PC-9 (cell line): Measurements from ENCODE around the gene CBY3. TPM values are rescaled to one million over a fixed set of nuclear protein-coding genes. Genes with fewer than 3 reads are reported as not detected.
"Not testable (repeated sequence)": the region's sequence is repeated elsewhere in the genome, so short reads cannot be mapped to it uniquely, and the experiment has no call there.

Experiments
- BruUV-seq: library from RNA; stranded (reverse); fragments of 400-500 nt; replicated peaks from 2 replicates; lab custom pipeline; 2021; lab: Mats Ljungman, UMichigan
- CTCF ChIA-PET: fragments of 300-600 bp; sonication (Branson Sonifier 250); formaldehyde crosslinking; loops from one replicate; lab custom pipeline; 2022; ENCODE audit warnings: antibody characterized with exemption; lab: Charles Lee
- POLR2A ChIA-PET: fragments of 300-600 bp; sonication (Branson Sonifier 250); formaldehyde crosslinking; loops from one replicate; lab custom pipeline; 2022; ENCODE audit warnings: antibody characterized with exemption; ENCODE audit not compliant: unreplicated experiment; lab: Charles Lee
- DNase-seq, 2 experiments: peaks; one replicate each; pipeline versions ENCODE4 v3.0.0 to v3.0.0-alpha.2; 2015 to 2022; ENCODE audit warnings: mixed read lengths in 1 of 2
- H2AFZ ChIP-seq: fragments of 200-600 bp; sonication (generic); 2 replicates; pipeline ENCODE4 v1.8.1; 2017; ENCODE audit warnings: antibody characterized with exemption
- H3F3A ChIP-seq: fragments of 200-600 bp; sonication (generic); 2 replicates; pipeline ENCODE4 v1.8.1; 2017; ENCODE audit warnings: antibody characterized with exemption, mild to moderate bottlenecking, low read depth; ENCODE audit not compliant: insufficient read depth
- H3K27ac ChIP-seq: fragments of 200-600 bp; sonication (generic); 2 replicates; pipeline ENCODE4 v1.6.1; 2016; ENCODE audit warnings: mixed run types
- H3K27me3 ChIP-seq: fragments of 200-600 bp; sonication (generic); 2 replicates; pipeline ENCODE4 v1.6.1; 2016; ENCODE audit warnings: low read depth, mixed run types; ENCODE audit not compliant: insufficient read depth
- H3K36me3 ChIP-seq: fragments of 200-600 bp; sonication (generic); 2 replicates; pipeline ENCODE4 v1.6.1; 2016; ENCODE audit warnings: low read depth, mixed run types
- H3K4me1 ChIP-seq: fragments of 200-600 bp; sonication (generic); replicated peaks from 2 replicates; pipeline ENCODE4 v1.6.1; 2016; ENCODE audit warnings: mixed run types; ENCODE audit not compliant: insufficient read depth
- H3K4me2 ChIP-seq: fragments of 200-600 bp; sonication (generic); 2 replicates; pipeline ENCODE4 v1.6.1; 2017; ENCODE audit warnings: mixed run types
- H3K4me3 ChIP-seq: fragments of 200-600 bp; sonication (generic); 2 replicates; pipeline ENCODE4 v1.6.1; 2016; ENCODE audit warnings: mixed run types
- H3K79me2 ChIP-seq: fragments of 200-600 bp; sonication (generic); 2 replicates; pipeline ENCODE4 v1.6.1; 2017; ENCODE audit warnings: low read depth, mixed run types
- H3K9me2 ChIP-seq: fragments of 200-600 bp; sonication (generic); 2 replicates; pipeline ENCODE4 v1.8.1; 2017; ENCODE audit warnings: mild to moderate bottlenecking; ENCODE audit not compliant: insufficient read depth
- H3K9me3 ChIP-seq: fragments of 200-600 bp; sonication (generic); 2 replicates; pipeline ENCODE4 v1.8.1; 2016; ENCODE audit warnings: low read depth; ENCODE audit not compliant: insufficient read depth
- H4K20me1 ChIP-seq: fragments of 200-600 bp; sonication (generic); 2 replicates; pipeline ENCODE4 v1.8.1; 2017; ENCODE audit not compliant: insufficient read depth
- EZH2 ChIP-seq: fragments of 200-600 bp; sonication (generic); IDR thresholded peaks from 2 replicates; pipeline ENCODE4 v1.8.0; 2017; ENCODE audit warnings: antibody characterized with exemption, low read depth
- intact Hi-C: fragments of 100-400 bp; cut with micrococcal nuclease; formaldehyde crosslinking; loops from one replicate; pipeline ENCODE4 v1.10.0; 2022; ENCODE audit not compliant: unreplicated experiment
- total RNA-seq: library from RNA; stranded (reverse); gene quantifications from 2 replicates; pipeline ENCODE4 v1.2.3, GENCODE V29; 2021
- TF ChIP-seq, protein P1 (sequence below): fragments of 200-600 bp; sonication (generic); conservative IDR thresholded peaks from 2 replicates; pipeline ENCODE4 v1.6.1; 2017; ENCODE audit warnings: mixed run types, antibody characterized with exemption, mild to moderate bottlenecking, moderate library complexity

CBY3 gene
- total RNA-seq, 1 experiment from 2014 or later: not detected

DNA sequence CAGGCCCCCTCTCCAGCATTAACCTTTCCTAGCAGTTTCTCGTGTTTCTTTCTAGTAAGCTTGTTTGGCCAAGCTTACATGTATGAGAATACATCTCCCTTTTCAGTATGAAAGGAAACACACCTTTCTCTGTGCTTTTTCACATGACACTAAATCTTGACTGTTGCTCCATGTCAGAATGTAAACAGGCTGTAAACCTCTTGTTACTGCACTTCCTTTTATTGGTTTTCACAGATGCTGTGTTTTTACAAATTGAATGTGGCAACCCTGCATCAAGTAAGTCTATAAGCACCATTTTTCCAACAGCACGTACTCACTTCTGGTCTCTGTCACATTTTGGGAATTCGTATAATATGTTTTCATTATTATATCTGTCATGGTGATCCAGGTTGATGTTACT, 15.8 kb upstream of the CBY3 start:
- DNase-seq: no peak
- H3K36me3 ChIP-seq: no peaks in the 10 kb centered on the region
- BruUV-seq: no TSS peak
- CTCF ChIA-PET: interaction anchor here (0.6 kb wide), 1 partner anchor 64 kb away, joined by 4 read pairs; no protein-coding TSS in a partner anchor
- peaks cover 25% of the 10 kb centered on the region for H3K4me1 ChIP-seq
- no peaks in the 10 kb centered on the region for H3K9me3 ChIP-seq
- H4K20me1 ChIP-seq: peaks cover 19% of the 10 kb centered on the region
- POLR2A ChIA-PET: no interaction called here
- intact Hi-C loops: no loop called here
- no peak overlapping the region for H2AFZ ChIP-seq
- H3K27ac ChIP-seq: no peak overlapping the region
- peaks cover 34% of the 10 kb centered on the region for H3K79me2 ChIP-seq
- no peak overlapping the region for H3K4me3 ChIP-seq
- H3K4me2 ChIP-seq: peak overlapping the region; percentile 90; the same call in 1 of the 2 replicates
- H3K9me2 ChIP-seq: no peaks in the 10 kb centered on the region
- H3F3A ChIP-seq: no peaks in the 10 kb centered on the region; the same call in 1 of the 2 replicates
- H3K27me3 ChIP-seq: no peaks in the 10 kb centered on the region
- TF ChIP-seq EZH2: no peak
- TF ChIP-seq, protein P1, sequence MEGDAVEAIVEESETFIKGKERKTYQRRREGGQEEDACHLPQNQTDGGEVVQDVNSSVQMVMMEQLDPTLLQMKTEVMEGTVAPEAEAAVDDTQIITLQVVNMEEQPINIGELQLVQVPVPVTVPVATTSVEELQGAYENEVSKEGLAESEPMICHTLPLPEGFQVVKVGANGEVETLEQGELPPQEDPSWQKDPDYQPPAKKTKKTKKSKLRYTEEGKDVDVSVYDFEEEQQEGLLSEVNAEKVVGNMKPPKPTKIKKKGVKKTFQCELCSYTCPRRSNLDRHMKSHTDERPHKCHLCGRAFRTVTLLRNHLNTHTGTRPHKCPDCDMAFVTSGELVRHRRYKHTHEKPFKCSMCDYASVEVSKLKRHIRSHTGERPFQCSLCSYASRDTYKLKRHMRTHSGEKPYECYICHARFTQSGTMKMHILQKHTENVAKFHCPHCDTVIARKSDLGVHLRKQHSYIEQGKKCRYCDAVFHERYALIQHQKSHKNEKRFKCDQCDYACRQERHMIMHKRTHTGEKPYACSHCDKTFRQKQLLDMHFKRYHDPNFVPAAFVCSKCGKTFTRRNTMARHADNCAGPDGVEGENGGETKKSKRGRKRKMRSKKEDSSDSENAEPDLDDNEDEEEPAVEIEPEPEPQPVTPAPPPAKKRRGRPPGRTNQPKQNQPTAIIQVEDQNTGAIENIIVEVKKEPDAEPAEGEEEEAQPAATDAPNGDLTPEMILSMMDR: no peak

DNA sequence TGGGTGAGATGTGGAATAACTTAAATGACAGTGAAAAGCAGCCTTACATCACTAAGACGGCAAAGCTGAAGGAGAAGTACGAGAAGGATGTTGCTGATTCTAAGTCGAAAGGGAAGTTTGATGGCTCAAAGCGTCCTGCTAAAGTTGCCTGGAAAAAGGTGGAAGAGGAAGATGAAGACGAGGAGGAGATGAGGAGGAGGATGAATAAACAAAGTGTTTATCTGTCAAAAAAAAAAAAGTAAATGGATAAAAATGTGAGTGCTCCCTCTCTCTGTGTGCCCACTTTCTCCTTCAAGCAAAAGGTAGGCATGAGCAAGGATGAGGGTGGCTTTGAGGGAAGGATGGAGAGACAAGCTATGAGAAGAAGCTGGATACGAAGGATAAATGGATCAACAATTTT, 13.7 kb upstream of the CBY3 start:
- DNase-seq: no peak
- Histone ChIP-seq H3K4me1 (peaks cover 16% of the 10 kb centered on the region), H3K79me2 (peaks cover 13% of the 10 kb centered on the region), H3K27me3 (no peaks in the 10 kb centered on the region), H4K20me1 (no peaks in the 10 kb centered on the region), H3K4me2 (no peak overlapping the region), H2AFZ (no peak overlapping the region), H3K9me3 (no peaks in the 10 kb centered on the region), H3F3A (no peaks in the 10 kb centered on the region; the same call in 1 of the 2 replicates), H3K36me3 (no peaks in the 10 kb centered on the region), H3K27ac (no peak overlapping the region), H3K4me3 (no peak overlapping the region), H3K9me2 (no peaks in the 10 kb centered on the region)
- TF ChIP-seq, protein P1: no peak
- no peak for TF ChIP-seq EZH2
- POLR2A ChIA-PET: interaction anchor here (0.6 to 0.7 kb wide), 2 partner anchors 13 to 19 kb away, joined by 6 to 10 read pairs; no protein-coding TSS in a partner anchor
- CTCF ChIA-PET: interaction anchor here (0.6 kb wide), 1 partner anchor 9 kb away, joined by 6 read pairs; no protein-coding TSS in a partner anchor
- BruUV-seq: no TSS peak
- intact Hi-C loops: no loop called here

DNA sequence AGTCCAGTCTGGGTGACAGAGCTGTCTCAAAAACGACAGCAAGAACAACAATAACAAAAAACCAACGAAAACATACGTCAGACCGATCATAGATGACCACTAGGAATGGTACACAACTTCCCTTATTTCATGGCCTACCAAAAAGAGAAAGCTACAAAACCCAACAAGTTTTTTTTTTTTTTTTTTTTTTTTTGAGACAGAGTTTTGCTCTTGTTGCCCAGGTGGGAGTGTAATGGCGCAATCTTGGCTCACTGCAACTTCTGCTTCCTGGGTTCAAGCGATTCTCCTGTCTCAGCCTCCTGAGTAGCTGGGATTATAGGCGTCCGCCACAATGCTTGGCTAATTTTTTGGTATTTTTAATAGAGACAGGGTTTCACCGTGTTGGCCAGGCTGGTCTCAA, 8.4 kb upstream of the CBY3 start:
- H4K20me1 ChIP-seq, H2AFZ ChIP-seq, H3K4me3 ChIP-seq, DNase-seq, H3F3A ChIP-seq, BruUV-seq, H3K36me3 ChIP-seq, H3K9me3 ChIP-seq, H3K4me2 ChIP-seq, intact Hi-C loops, H3K27ac ChIP-seq, H3K4me1 ChIP-seq, CTCF ChIA-PET, H3K79me2 ChIP-seq, H3K27me3 ChIP-seq, H3K9me2 ChIP-seq: not testable (repeated sequence)
- POLR2A ChIA-PET: interaction anchor here (0.6 kb wide), 1 partner anchor 8 kb away, joined by 5 read pairs; no protein-coding TSS in a partner anchor
